NCI-H2081 (cell line): Measurements from ENCODE around the gene POLL.

ENCODE experiments used
- DNase-seq, 2 experiments: peaks; one replicate each; lab custom pipeline; 2025; lab: John Stamatoyannopoulos, UW

Gene POLL

DNA sequence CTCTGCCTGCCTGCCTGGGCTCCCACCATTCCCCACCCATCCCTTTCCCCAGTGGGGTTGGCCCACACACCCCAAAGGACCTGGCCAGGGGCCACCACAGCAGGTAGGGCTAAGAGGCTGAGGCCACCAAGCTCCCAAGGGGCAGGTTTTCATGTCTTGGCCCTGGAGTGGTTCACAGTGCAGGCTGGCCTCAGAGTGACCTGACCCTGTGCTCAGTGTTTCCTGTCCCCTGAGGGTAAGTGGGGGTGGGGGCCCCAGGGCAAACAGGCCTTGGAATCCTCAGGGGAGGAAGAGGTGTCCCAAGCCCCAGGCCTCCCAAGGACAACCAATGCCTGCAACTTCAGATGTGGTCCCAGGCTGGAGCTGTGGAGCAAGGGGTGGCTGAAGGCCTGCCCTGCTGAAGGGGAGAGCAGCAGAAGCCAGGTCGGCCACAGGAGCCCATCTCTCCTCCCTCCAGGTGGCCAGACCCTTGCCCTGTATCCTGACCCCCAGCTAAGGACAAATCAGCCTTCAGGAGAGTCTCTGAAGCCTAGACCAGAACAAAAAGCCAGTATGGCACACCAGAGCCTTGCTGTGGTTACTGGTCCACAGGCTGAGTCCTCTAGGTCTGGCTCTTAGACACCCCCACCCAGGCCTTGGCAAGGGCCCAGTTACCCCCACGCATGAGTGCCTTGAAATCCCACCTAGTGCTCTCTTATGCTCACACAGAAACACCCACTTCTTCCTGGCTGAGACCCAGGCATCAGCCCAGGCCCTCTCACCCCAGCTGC lies 27.6 kb downstream of the POLL start:
- DNase-seq: no peak

- DNase-seq: no peak
These were observed 28.3 kb downstream of the POLL start for GRCh38 chr10:101559596-101560297.

- DNase-seq: no peak
These were observed 29.1 kb downstream of the POLL start for GRCh38 chr10:101558671-101559595.

GRCh38 chr10:101558204-101558603 lies 29.9 kb downstream of the POLL start:
- DNase-seq: no peak

DNA sequence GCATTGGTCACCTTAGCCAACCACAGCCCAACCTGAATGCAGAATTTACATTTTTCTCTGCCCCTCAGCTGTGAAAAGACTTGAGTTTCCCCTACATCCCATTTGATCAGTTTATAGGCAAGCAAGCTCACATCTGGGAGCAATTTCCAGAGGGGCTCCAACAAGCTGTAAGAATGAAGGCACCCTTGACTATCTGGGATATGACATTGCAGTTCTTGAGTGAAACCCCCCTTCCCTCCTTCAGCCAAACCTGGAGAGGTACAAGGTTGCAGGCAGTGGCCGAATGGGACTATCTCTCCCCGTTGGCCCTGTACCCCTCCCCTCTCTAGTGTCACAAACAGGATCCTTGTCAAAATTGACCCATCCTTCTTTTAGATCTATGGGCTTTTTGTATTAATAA lies 30.5 kb downstream of the POLL start:
- no peak for DNase-seq

DNA sequence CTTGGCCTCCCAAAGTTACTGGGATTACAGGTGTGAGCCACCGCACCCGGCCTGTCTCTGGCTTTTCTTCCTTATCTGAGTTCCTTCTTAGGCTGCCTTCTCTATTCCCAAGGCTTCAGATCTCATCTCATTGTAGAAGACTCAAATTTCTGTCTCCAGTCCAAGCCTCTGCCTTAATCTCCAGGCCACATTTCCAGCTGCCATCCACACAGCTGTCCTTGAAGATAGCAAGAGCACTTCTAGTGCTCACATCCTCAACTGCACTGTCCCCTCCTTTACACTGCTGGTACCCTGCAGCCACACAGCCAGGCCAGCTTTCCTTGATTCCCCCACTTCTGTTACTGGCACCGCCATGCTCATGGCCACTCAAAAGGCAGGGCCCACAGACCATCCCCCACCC lies 35.6 kb downstream of the POLL start:
- no peak for DNase-seq

DNA sequence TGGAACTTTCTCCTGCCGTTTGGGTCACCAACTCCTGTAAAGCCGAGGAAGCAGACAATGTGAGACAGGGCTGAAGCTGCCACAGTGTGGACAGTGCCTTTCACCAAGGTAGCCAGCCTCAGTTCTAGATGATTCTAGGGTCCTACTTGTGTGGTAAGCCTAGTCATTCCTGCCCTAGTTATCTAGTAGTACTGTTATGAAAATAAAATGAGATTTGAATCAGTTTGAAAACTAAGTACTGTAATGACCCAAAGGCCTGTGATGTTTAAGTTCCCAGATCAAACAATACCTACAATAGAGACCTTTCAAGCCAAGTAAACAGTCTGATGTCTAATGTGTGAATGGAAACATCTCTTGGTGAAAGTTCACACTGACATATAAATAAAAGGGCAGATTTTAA lies 37.1 kb downstream of the POLL start:
- DNase-seq: no peak

DNA sequence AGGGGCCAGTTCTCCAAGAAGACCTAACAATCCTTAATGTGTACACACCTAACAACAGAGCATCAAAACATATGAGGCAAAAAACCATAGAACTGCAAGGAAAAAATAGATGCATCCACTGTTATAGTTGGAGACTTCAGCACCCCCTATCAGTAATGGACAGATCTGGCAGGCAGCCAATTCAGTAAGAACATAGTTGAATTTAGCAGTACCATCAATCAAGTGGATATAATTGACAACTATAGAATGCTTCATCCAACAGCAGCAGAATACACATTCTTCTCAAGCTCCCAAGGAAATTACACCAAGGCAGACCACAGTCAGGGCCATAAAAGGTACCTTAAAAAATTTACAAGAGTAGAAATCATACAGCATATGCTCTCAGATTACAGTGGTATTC lies 42.2 kb downstream of the POLL start:
- no peak for DNase-seq

- DNase-seq: peak in 1 of 2 experiments; percentile 41
These were observed 49.6 kb downstream of the POLL start for GRCh38 chr10:101538446-101538845.

DNA sequence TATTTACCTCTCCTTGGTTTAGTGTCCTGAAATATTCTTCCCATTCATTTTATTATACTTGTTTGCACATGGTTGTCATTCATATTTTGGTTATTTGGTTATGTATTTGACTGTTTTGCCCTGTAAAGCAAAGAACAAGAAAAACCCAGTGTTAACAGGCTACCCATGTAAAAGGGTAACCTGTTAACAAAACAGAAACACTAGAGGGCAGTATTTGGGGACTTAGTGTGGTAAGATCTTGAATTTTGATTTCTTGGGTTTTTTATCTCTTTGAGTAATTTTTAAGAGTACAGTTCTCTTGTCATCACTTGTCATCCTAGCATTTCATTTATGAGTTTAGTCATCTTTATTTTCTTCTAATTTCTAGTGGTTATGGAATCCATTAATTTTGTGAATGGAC lies 51.3 kb downstream of the POLL start:
- no peak for DNase-seq

DNA sequence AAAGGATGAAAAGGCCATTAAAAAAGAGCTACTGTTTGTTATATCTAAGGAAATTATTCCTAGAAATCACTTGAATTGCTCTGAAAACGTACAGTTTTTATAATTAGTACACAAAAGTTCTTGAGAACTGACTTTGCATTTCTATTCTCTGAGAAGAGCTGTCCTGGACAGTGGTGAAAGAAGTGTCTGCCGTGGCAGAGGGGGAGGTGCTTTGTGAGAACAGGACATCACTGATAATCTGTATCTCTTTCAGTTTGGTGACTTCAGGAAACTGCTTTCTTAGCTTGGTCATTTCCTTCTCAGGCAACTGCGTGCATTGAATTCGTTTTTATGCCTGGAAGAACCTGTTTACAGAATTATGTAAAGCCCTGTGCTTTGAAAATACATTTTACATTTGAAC lies 52.1 kb downstream of the POLL start:
- no peak for DNase-seq

DNA sequence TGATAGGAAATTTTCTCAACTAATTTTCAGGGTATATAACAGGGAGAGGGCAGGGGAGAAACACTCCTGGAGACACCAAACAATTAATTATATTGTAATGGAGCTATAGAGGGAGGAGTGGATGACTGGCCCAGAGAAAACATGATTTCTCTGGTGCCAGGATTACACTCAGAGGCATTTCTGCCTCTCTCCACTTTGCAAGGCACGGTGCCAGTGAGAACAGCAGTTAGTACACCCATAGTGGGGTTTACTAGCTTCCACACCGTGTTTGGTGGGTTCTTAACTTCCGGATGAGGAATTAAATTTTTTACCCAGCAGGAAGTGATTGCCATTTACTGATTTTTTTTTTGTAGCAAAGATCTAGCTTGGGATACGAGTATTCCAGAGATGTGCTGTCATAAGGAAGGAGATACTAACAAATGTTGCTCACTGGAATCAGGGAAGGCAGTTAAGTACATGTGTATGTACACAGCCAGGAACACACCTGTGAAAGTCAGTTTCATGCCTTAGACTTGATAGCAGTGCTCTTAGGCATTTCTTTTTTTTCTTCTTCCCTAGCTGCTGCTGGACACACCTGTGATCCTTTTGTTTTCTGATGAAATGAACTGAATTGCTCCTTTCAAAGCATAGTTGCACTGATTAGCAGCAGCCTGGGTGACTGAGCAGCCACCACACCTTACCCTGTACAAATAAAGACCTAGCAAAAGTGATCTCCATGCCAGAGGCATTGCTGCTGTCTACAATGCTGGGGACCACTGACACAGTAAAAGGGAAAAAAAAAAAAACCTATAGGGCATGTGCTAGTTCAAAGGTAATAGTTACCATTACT lies 58.1 kb downstream of the POLL start:
- DNase-seq: peak in 1 of 2 experiments; percentile 15

- no peak for DNase-seq
These were observed 58.9 kb downstream of the POLL start for GRCh38 chr10:101529207-101529606.
